Lung (tissue), 12 donors: ENCODE data around the gene IDI1. TPM values are rescaled to one million over a fixed set of nuclear protein-coding genes. Genes with fewer than 3 reads are reported as not detected.

Experiments used
- ATAC-seq: fragments of 200-7000 bp; cut with Tn5 transposase; one replicate; pipeline ENCODE4 v1.9.1; 2020; ENCODE audit warnings: moderate number of reproducible peaks; ENCODE audit not compliant: insufficient read depth, low FRiP score
- DNase-seq, 3 donors: peaks; one replicate each; pipeline ENCODE4 v3.0.0-alpha.2; 2013 to 2017
- H3K27ac ChIP-seq, 2 donors: one replicate each; pipeline ENCODE4 v1.5.1; 2013; ENCODE audit warnings: mild to moderate bottlenecking in 2 of 2, moderate library complexity in 2 of 2, control low read depth in 1 of 2, inconsistent platforms in 1 of 2, low read depth in 1 of 2, low read length in 1 of 2
- H3K27me3 ChIP-seq, 3 donors: one replicate each; pipeline ENCODE4 v1.5.1; 2013; ENCODE audit warnings: low read length in 2 of 3; ENCODE audit not compliant: control insufficient read depth in 3 of 3, insufficient read depth in 3 of 3
- H3K36me3 ChIP-seq, 4 donors: one replicate each; pipeline ENCODE4 v1.5.1; 2013; ENCODE audit warnings: low read length in 4 of 4, mild to moderate bottlenecking in 1 of 4, moderate library complexity in 1 of 4; ENCODE audit not compliant: control insufficient read depth in 4 of 4, insufficient read depth in 4 of 4
- H3K4me1 ChIP-seq, 5 donors: one replicate each; pipeline ENCODE4 v1.5.1; 2013; ENCODE audit warnings: low read length in 5 of 5, mild to moderate bottlenecking in 2 of 5, moderate library complexity in 1 of 5; ENCODE audit not compliant: control insufficient read depth in 5 of 5, insufficient read depth in 5 of 5
- H3K4me3 ChIP-seq: one replicate; pipeline ENCODE4 v1.5.1; 2013; ENCODE audit warnings: mild to moderate bottlenecking, control low read depth, moderate library complexity
- H3K9ac ChIP-seq, 2 donors: one replicate each; pipeline ENCODE4 v1.5.1; 2013; ENCODE audit warnings: low read length in 2 of 2, control low read depth in 1 of 2; ENCODE audit not compliant: insufficient read depth in 1 of 2
- H3K9me3 ChIP-seq, 4 donors: one replicate each; pipeline ENCODE4 v1.5.1; 2013; ENCODE audit warnings: low read length in 3 of 4, mild to moderate bottlenecking in 1 of 4, moderate library complexity in 1 of 4; ENCODE audit not compliant: control insufficient read depth in 4 of 4, insufficient read depth in 3 of 4
- WGBS, 2 donors: extraction: QIAGEN DNeasy Blood & Tissue Kit; methylation state at CpG; one replicate each; pipeline ENCODE4 v1.1.7; 2013; 5-methylcytosine and 5-hydroxymethylcytosine counted together
- polyA plus RNA-seq, 2 donors: library from polyadenylated mRNA; stranded (reverse); fragments of 200-250 nt; gene quantifications; one replicate each; pipeline ENCODE4 v1.2.1, GENCODE V29; 2013
- total RNA-seq, 2 donors: library from RNA; depleted of rRNA in 1 of 2; stranded (reverse); fragments of >200 nt in 1 of 2; gene quantifications; one replicate each; pipeline ENCODE4 v1.2.1, GENCODE V29; 2014 to 2021
- TF ChIP-seq, protein P1 (sequence below): IDR thresholded peaks from 2 replicates; pipeline ENCODE4 v1.5.1; 2012; ENCODE audit warnings: mild to moderate bottlenecking; ENCODE audit errors: control extremely low read depth, extremely low read depth
- donor health status: control.
- donor health status: control.
- donor health status: Bipolar disorder and iron deficiency.
- donor health status: healthy.
- donor health status: DM: yes; HTN: yes; CAD: no.

The IDI1 gene
- total and polyA plus RNA-seq, 4 donors = 44.4 to 173 (median 91.4) TPM

DNA sequence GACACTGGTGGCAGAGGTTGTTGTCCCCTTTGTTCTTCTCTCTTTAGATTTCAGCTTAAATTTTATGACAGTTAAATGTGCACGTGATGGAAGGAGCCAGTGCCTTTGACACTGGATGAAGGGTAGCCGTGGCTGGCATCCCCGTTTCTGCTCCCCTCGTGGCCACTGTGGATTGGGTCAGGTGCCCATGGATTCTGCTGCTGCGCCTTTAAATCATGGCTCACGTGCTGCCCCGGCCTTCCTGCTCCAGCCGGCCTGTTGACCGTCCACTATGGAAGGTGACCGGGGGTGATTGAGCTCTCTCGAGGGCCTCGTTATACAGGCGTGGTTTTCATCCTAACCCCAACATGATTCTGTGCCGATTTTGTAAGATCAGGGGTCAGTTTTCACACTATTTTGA is 41.8 kb upstream of the IDI1 start:
- no peak for DNase-seq
- H3K27me3 ChIP-seq = no peaks in the 10 kb centered on the region
- WGBS, 2 donors = 96% methylated on average over 14 of the region's 14 CpGs

DNA sequence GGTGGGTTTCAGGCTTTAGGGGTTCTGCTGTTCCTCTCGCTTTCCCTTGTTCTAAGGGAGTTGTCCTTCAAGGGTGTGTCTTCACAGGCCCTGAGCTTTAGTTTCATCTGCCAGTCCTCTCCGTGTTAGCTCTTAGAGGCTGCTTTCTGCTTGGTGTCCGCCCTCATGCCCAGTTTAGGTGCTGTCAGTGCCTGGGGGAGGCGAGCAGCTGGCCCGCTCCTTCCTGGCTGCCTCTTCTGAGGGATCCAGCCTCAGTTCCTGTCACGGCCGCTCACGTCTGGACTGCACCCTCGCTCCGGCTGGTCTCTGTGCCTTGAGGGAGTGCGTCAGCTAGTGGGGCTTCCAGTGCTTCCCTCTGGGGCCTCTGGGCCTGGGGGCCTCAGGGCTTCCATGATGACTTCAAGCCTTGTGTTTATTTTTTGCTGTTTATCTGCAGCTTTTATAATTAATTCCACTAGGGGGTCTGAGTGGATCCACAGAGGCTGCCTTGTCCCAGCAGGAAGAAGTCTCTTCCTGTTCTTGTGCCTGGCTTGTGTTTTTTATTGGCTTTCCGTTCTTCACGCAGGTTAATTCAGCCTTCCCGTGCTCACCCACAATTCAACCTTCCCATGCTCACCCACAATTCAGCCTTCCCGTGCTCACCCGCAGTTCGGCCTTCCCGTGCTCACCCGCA is 40.2 kb upstream of the IDI1 start:
- no peaks in the 10 kb centered on the region for H3K27me3 ChIP-seq
- H3K9ac ChIP-seq = no peak overlapping the region
- DNase-seq (no peak), ATAC-seq (no peak)
- H3K27ac ChIP-seq = no peak overlapping the region
- H3K36me3 ChIP-seq = peaks cover 18 to 57% (median 25%) of the 10 kb centered on the region in 4 donors
- WGBS, 2 donors = 82 to 83% methylated on average over 19 of the region's 19 CpGs
- H3K9me3 ChIP-seq = no peaks in the 10 kb centered on the region
- no peak overlapping the region for H3K4me3 ChIP-seq
- H3K4me1 ChIP-seq = no peaks in the 10 kb centered on the region
- TF ChIP-seq, protein P1, sequence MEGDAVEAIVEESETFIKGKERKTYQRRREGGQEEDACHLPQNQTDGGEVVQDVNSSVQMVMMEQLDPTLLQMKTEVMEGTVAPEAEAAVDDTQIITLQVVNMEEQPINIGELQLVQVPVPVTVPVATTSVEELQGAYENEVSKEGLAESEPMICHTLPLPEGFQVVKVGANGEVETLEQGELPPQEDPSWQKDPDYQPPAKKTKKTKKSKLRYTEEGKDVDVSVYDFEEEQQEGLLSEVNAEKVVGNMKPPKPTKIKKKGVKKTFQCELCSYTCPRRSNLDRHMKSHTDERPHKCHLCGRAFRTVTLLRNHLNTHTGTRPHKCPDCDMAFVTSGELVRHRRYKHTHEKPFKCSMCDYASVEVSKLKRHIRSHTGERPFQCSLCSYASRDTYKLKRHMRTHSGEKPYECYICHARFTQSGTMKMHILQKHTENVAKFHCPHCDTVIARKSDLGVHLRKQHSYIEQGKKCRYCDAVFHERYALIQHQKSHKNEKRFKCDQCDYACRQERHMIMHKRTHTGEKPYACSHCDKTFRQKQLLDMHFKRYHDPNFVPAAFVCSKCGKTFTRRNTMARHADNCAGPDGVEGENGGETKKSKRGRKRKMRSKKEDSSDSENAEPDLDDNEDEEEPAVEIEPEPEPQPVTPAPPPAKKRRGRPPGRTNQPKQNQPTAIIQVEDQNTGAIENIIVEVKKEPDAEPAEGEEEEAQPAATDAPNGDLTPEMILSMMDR = no peak

More for the DNA sequence above, 41.8 kb upstream of the IDI1 start:
- Histone ChIP-seq H3K36me3 (peaks cover 20 to 58% (median 20%) of the 10 kb centered on the region in 4 donors), H3K9ac (no peak overlapping the region), H3K27ac (no peak overlapping the region), H3K4me3 (no peak overlapping the region), H3K9me3 (no peaks in the 10 kb centered on the region), H3K4me1 (no peaks in the 10 kb centered on the region)
- ATAC-seq = no peak
- TF ChIP-seq, protein P1 = no peak

DNA sequence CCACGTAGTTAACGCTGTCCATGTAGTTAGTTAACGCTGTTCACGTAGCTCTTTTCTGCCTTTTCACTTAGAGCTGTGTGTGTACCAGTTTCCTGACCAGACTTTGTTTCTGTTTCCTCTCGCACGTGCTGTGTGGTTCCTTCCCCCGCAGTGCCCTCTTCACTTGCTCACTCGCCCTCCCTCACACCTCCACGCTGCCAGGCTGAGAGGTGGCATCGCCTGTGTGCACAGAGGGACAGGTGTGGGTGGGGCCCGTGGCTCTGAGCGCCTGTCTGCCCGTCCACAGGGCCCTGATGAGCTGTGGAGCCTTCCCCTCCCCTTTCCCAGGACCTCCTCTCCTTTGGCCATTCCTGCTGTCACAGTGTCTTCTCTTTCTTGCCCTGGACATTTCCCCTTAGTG is 37.9 kb upstream of the IDI1 start:
- H3K36me3 ChIP-seq = peaks cover 18 to 64% (median 34%) of the 10 kb centered on the region in 4 donors

More for the DNA sequence above, 37.9 kb upstream of the IDI1 start:
- no peak overlapping the region for H3K4me3 ChIP-seq
- no peaks in the 10 kb centered on the region for H3K9me3 ChIP-seq
- no peaks in the 10 kb centered on the region for H3K4me1 ChIP-seq
- TF ChIP-seq, protein P1 = no peak
- ATAC-seq (no peak), DNase-seq (no peak)
- H3K27me3 ChIP-seq = no peaks in the 10 kb centered on the region
- no peak overlapping the region for H3K9ac ChIP-seq
- WGBS, 2 donors = 65 to 87% methylated on average over 13 of the region's 13 CpGs
- H3K27ac ChIP-seq = no peak overlapping the region
